ENCODE data around the gene SIRPB2. TPM values are rescaled to one million over a fixed set of nuclear protein-coding genes. Genes with fewer than 3 reads are reported as not detected.
"Not testable (repeated sequence)": the region's sequence is repeated elsewhere in the genome, so short reads cannot be mapped to it uniquely, and the experiment has no call there.

Gene SIRPB2
- total RNA-seq, 1 experiment from 2014 or later = not detected

DNA sequence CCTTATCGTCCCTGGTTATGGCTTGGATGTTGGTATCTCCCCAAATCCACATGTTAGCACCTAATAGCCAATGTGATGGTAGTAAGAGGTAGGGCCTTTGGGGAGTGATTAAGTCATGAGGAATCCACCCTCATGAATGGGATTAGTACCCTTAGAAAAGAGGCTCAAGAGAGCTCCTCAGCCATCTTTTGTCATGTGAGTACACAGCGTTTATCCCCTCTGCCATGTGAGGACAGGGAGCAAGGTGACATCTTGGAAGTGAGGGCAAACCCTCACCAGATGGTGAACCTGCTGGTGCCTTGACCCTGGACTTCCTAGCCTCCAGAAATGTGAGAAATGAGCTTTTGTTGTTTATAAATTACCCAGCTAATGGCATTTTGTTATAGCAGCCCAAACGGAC, 16.1 kb upstream of the SIRPB2 start:
- in situ Hi-C loops (cut with HindIII; ENCODE audit: low pct_unique_long_range_greater_than_20kb, low sequenced_read_pairs) = no loop called here
- no peak for DNase-seq (ENCODE audit: low read depth, low spot score)

DNA sequence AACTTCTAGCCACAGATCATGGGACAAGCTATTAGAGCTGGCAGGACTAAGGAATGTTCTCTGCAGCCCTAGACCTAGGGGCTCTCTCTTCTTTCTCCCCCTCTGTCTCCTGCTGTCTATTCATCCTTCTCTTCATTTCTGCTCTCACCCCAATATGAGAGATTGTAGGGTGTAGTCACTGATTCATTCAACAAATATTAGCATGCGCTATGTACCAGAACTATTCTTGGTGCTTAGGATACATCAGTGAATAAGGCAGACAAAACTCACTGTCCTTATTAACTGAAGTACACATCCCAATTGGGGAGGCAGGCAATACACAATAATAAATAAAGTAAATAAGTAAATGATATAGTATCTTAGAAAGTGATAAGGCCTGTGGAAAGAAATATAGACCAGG, 14.7 kb upstream of the SIRPB2 start:
- DNase-seq (ENCODE audit: low read depth, low spot score) = no peak
- in situ Hi-C loops (cut with HindIII; ENCODE audit: low pct_unique_long_range_greater_than_20kb, low sequenced_read_pairs) = no loop called here

DNA sequence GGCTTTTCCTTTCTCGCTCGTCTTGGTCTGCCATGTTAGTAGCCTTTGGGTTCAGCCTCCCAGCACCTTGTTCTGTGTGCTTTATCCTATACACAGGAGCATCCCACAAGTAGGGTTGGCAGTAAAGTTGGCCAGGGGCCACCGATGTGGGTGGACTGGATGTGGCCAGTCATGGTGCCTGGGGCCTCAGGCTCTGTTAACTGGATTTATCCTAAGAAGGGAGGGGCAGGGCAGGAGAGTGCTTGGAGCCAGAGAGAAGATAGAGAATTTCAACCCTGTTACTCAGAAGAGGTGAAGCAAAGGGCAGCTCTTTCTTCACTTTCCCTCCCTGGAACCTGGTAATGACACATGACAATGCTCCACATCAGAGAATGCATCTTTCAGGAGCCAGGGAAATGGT, 14.1 kb upstream of the SIRPB2 start:
- in situ Hi-C loops (cut with HindIII; ENCODE audit: low pct_unique_long_range_greater_than_20kb, low sequenced_read_pairs) = no loop called here
- no peak for DNase-seq (ENCODE audit: low read depth, low spot score)

DNA sequence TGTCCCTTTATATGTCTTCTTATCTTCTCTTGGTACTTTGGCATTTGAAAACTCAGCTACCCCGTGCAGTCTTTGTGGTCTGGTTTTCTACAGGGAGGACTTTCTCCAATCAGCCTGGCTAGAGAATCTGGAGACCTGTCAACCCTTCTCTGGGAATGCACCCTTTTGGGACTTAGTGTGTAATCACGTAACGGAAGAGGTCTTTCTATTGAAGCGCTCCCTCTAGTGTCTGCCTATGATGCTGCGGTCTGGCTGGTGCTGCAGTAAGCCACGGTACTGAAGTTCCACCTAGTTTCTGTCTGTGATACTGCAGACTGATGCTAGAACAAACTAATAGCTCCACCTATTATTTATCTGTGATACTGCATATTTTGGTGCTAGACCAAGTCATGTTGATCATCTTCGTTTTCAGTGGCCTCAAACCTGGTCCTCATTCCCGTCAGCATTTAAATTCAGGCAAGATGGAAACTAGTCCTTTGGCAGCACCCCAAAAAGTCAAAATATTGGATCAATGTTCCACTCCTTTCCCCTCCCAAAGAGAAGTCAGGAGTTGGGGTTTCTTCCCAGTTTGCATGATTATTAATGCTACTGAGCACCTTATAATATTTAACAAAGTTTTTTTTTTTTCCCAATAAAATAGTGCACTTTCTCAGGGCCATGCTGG, 12.5 kb upstream of the SIRPB2 start:
- DNase-seq (ENCODE audit: low read depth, low spot score) = peak; percentile 95
- in situ Hi-C loops (cut with HindIII; ENCODE audit: low pct_unique_long_range_greater_than_20kb, low sequenced_read_pairs) = no loop called here

GRCh38 chr20:1500496-1500895, 9.3 kb upstream of the SIRPB2 start:
- in situ Hi-C loops (cut with HindIII; ENCODE audit: low pct_unique_long_range_greater_than_20kb, low sequenced_read_pairs) = no loop called here
- no peak for DNase-seq (ENCODE audit: low read depth, low spot score)

- DNase-seq (ENCODE audit: low read depth, low spot score) = no peak
- in situ Hi-C loops (cut with HindIII; ENCODE audit: low pct_unique_long_range_greater_than_20kb, low sequenced_read_pairs) = no loop called here
Measured at GRCh38 chr20:1499528-1500420, 8.6 kb upstream of the SIRPB2 start.

- DNase-seq (ENCODE audit: low read depth, low spot score); in situ Hi-C loops (cut with HindIII; ENCODE audit: low pct_unique_long_range_greater_than_20kb, low sequenced_read_pairs): not testable (repeated sequence)
Measured at GRCh38 chr20:1497371-1497770, 6.2 kb upstream of the SIRPB2 start.

DNA sequence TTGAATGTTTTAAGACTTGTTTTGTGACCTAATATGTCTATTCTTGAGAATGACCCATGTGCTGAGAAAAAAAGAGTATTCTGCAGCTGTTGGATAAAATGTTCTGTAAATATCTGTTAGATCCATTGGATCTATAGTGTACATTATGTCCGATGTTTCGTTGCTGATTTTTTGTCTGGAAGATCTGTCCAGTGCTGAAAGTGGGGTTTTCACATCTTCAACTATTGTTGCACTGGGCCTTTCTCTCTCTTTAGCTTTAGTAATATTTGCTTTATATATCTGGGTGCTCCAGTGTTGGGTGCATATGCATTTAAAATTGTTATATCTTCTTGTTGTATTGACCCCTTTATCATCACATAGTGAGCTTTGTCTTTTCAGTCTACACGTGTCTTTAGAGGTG, 5.7 kb upstream of the SIRPB2 start:
- DNase-seq (ENCODE audit: low read depth, low spot score) = no peak
- in situ Hi-C loops (cut with HindIII; ENCODE audit: low pct_unique_long_range_greater_than_20kb, low sequenced_read_pairs) = no loop called here

DNA sequence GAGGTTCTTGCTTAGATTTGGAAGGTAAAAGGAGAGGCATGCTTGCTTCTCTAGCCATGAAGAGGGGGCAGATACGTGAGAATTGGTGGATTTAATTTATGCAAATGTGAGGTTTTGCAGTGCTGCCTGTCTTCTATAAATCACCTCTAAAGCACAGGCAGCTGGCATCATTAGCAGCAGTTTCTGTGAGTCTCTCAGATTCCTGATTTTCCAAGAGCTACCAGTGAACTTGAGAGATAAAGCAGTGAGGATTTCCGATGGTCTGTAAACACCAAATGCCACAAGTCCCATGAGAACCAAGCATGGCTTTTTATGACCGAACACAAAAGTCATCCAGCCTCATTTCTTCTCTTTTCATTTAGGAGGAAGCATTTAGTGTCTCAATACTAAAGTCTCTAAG, 3.2 kb upstream of the SIRPB2 start:
- no peak for DNase-seq (ENCODE audit: low read depth, low spot score)
- in situ Hi-C loops (cut with HindIII; ENCODE audit: low pct_unique_long_range_greater_than_20kb, low sequenced_read_pairs) = no loop called here

DNA sequence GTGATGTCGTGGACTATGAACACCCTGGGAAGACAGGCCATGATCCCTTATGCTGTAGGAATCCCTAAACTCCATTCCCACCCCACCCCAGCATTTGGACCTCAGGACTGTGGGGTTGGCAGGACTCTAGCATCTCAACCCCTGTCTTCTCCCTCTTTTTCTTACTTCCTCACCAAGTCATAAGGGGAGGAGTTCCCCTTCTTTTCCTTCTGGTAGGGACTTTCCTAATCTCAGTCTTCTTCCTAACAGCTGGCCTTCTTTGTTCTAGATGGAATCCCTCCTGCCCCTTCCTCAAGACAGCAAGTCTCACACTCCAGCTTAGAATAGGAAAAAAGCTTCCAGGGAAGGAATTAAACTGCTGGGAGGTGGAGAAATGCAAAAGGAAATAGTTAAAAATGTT, 2.3 kb upstream of the SIRPB2 start:
- no peak for DNase-seq (ENCODE audit: low read depth, low spot score)
- in situ Hi-C loops (cut with HindIII; ENCODE audit: low pct_unique_long_range_greater_than_20kb, low sequenced_read_pairs) = no loop called here

DNA sequence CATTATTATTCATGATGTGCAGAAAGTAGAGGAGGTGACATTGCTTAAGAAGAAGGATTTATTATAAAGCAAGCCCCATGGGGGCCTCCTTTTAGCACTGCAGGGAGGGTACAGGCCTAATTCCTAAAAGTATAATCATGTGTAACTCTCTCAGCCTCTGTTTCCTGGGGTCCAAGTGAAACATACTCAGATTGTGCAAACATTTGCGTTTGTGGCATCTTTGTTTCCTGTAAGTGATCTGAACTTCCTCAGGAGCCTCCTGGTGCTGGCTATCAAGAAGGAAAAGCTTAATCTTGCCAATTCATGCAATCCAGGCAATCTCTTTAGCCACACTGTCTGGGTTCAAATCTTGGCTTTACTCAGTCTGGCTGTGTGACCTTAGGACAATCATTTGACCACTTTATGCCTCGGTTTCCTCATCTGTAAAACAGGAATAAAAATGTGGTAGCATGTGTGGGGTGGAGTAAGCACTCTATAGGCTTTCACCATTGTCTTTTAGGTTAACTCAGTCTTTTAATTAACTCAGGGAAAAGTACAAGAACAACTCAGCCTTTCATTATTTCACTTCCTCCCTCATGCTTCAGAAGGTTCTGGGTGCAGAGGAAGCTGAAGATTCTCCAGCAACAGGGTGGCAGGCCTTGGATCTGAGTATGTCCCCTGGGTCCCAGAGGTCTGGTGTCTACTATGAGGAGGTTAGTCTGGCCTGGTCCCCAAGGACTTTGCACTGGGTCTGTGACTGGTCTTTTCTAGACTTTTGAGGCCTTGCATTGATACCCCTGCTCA, 831 bp upstream of the SIRPB2 start:
- no peak for DNase-seq (ENCODE audit: low read depth, low spot score)
- in situ Hi-C loops (cut with HindIII; ENCODE audit: low pct_unique_long_range_greater_than_20kb, low sequenced_read_pairs) = no loop called here

DNA sequence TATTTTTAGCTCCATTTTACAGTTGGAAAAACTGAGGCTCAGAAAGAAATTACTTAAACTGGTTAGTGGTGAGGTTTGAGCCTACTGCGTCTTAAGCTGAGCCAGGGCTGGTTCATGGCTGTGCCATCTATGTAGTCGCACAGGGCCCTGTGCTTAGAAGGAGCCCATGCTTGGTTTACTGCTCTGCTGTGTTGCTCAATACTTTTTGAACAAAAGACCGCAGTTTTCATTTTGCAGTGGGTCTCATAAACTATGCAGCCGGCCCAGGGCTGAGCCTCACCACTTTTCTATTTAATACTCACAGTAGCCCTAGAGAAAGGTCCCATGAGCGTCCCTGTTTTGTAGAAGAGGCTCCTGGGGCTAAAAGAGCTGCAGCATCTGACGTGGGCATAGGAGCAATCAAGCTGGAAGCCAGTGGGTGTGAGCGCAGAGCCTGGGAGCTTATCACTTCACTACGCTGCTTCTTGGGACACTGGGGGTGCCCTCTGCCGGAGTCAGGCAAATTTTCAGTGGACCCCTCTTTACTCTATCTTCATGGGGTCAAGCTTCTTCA, 501 bp downstream of the SIRPB2 start:
- no peak for DNase-seq (ENCODE audit: low read depth, low spot score)
- in situ Hi-C loops (cut with HindIII; ENCODE audit: low pct_unique_long_range_greater_than_20kb, low sequenced_read_pairs) = no loop called here

DNA sequence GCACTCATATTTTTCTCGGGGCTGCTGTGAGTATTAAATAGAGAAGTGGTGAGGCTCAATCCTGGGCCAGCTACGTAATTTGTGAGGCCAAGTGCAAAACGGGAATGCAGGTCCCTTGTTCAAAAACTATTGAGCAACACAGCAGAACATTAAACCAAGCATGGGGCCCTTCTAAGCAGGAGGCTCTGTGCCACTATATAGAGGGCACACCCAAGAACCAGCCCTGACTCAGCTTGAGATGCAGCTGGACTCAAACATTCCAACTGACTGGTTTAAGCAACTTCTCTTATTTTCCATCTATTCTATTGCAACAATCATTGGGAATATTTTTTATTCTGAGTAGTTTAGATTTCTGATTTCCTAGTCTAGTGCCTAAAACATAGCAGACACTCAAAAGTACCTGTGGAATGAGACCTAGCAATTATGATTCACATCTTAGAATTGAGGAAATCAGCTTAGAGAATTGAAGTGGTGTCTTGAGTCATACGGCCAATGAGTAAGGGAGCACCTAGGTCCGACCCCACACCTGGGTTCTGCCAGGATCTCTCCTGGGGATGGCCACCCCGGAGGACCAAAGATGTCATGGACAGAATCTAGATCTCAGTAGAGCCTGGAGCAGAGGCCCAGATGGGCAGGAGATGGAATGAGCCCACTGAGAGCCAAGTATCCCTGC, 1.3 kb downstream of the SIRPB2 start:
- no peak for DNase-seq (ENCODE audit: low read depth, low spot score)
- in situ Hi-C loops (cut with HindIII; ENCODE audit: low pct_unique_long_range_greater_than_20kb, low sequenced_read_pairs) = no loop called here

DNA sequence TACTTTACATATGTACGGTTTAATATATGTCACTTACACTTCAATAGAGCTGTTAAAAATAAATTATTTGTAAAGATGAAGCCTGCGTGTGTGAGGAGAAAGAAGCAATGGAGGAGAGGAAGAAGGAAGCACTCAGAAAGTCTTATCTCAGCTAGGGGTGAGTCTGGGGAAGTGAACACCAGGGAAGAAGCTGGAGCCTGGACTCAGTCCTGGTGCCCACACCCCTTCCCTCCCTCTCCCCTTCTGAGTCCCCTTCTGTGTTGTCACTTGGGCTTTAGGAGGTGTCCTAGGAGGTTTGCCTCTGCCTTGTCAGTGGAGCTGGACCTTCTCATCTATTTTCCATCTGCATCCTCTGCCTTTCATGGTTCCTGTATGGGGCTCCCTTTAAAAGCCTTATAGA, 1.9 kb downstream of the SIRPB2 start:
- in situ Hi-C loops (cut with HindIII; ENCODE audit: low pct_unique_long_range_greater_than_20kb, low sequenced_read_pairs) = no loop called here
- no peak for DNase-seq (ENCODE audit: low read depth, low spot score)

GRCh38 chr20:1486566-1486965, 4.7 kb downstream of the SIRPB2 start:
- in situ Hi-C loops (cut with HindIII; ENCODE audit: low pct_unique_long_range_greater_than_20kb, low sequenced_read_pairs) = no loop called here
- DNase-seq (ENCODE audit: low read depth, low spot score) = no peak

- in situ Hi-C loops (cut with HindIII; ENCODE audit: low pct_unique_long_range_greater_than_20kb, low sequenced_read_pairs) = no loop called here
- DNase-seq (ENCODE audit: low read depth, low spot score) = no peak
Measured at GRCh38 chr20:1484438-1485116, 6.6 kb downstream of the SIRPB2 start.
